ENCODE data around the gene CYP27A1.

The CYP27A1 gene

GRCh38 chr2:218781691-218782527 lies at the start of gene CYP27A1:
Gene CYP27A1, plus strand, starts transcription at chr2:218782147. Its CDS starts 36 bp downstream, at chr2:218782183.
- Histone ChIP-seq H3K4me2 (ENCODE audit: low read length) (no peak within 1 kb of the TSS), H3K4me3 (ENCODE audit: low read depth, low read length, poor library complexity, severe bottlenecking) (no peak within 1 kb of the TSS)

DNA sequence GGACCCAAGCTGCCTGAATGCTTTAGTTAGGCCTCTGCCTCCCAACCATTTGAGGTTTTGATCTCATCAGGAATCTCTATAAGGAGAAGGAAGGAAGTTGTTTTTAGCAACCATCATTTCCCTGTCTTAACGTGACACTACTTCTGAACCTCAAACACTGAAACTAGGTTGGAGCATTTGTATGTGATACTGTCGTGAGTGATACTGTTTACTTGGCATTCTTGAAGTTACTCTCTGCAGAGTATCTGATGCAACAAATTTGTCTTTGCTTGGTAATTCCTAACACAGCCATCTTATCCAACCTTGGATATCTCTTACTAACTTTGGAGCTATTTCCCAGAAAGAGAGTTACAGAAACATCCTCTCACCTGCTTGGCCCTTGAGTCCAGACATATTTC lies 49.2 kb upstream of the CYP27A1 start:
- H3F3A ChIP-seq (ENCODE audit: insufficient read depth, low read length), result no peaks in the 10 kb centered on the region
- no peak overlapping the region for H3K4me2 ChIP-seq (ENCODE audit: low read length)
- no peaks in the 10 kb centered on the region for H3K79me2 ChIP-seq (ENCODE audit: insufficient read depth, low read length)
- H2AFZ ChIP-seq (ENCODE audit: low read length), result no peak overlapping the region
- no peaks in the 10 kb centered on the region for H3K4me1 ChIP-seq (ENCODE audit: insufficient read depth, low read length, severe bottlenecking)
- peaks cover 41% of the 10 kb centered on the region for H3K36me3 ChIP-seq (ENCODE audit: insufficient read depth, low read length)
- H3K9ac ChIP-seq (ENCODE audit: low read length), result no peak overlapping the region
- no peak overlapping the region for H3K27ac ChIP-seq (ENCODE audit: low read depth, low read length, poor library complexity, severe bottlenecking)
- no peak overlapping the region for H3K4me3 ChIP-seq (ENCODE audit: low read depth, low read length, poor library complexity, severe bottlenecking)
- no peaks in the 10 kb centered on the region for H3K9me2 ChIP-seq (ENCODE audit: low read depth, low read length)
- no peaks in the 10 kb centered on the region for H4K20me1 ChIP-seq (ENCODE audit: insufficient read depth, low read length)
- H3K27me3 ChIP-seq (ENCODE audit: insufficient read depth, low read length), result no peaks in the 10 kb centered on the region
- no peak for TF ChIP-seq EZH2 (IDR thresholded peaks at IDR 0.05; ENCODE audit: borderline replicate concordance, low read length)
- TF ChIP-seq, protein P1, sequence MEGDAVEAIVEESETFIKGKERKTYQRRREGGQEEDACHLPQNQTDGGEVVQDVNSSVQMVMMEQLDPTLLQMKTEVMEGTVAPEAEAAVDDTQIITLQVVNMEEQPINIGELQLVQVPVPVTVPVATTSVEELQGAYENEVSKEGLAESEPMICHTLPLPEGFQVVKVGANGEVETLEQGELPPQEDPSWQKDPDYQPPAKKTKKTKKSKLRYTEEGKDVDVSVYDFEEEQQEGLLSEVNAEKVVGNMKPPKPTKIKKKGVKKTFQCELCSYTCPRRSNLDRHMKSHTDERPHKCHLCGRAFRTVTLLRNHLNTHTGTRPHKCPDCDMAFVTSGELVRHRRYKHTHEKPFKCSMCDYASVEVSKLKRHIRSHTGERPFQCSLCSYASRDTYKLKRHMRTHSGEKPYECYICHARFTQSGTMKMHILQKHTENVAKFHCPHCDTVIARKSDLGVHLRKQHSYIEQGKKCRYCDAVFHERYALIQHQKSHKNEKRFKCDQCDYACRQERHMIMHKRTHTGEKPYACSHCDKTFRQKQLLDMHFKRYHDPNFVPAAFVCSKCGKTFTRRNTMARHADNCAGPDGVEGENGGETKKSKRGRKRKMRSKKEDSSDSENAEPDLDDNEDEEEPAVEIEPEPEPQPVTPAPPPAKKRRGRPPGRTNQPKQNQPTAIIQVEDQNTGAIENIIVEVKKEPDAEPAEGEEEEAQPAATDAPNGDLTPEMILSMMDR (IDR thresholded peaks at IDR 0.05; ENCODE audit: low read length), result no peak
- no peaks in the 10 kb centered on the region for H3K9me3 ChIP-seq (ENCODE audit: low read length)

More at GRCh38 chr2:218781691-218782527, at the start of gene CYP27A1:
- TF ChIP-seq EZH2 (IDR thresholded peaks at IDR 0.05; ENCODE audit: borderline replicate concordance, low read length), result no peak
- TF ChIP-seq, protein P1 (IDR thresholded peaks at IDR 0.05; ENCODE audit: low read length), result no peak
- Histone ChIP-seq H3K27ac (ENCODE audit: low read depth, low read length, poor library complexity, severe bottlenecking) (no peak within 1 kb of the TSS), H4K20me1 (ENCODE audit: insufficient read depth, low read length) (no peaks in the 10 kb centered on the region), H3K4me1 (ENCODE audit: insufficient read depth, low read length, severe bottlenecking) (no peaks in the 10 kb centered on the region), H3K79me2 (ENCODE audit: insufficient read depth, low read length) (no peaks in the 10 kb centered on the region), H2AFZ (ENCODE audit: low read length) (no peak within 1 kb of the TSS), H3K9me2 (ENCODE audit: low read depth, low read length) (no peaks in the 10 kb centered on the region), H3K36me3 (ENCODE audit: insufficient read depth, low read length) (no peaks in the 10 kb centered on the region), H3K9ac (ENCODE audit: low read length) (no peak within 1 kb of the TSS), H3K27me3 (ENCODE audit: insufficient read depth, low read length) (no peaks in the 10 kb centered on the region; the same call in 1 of the 2 replicates), H3F3A (ENCODE audit: insufficient read depth, low read length) (no peaks in the 10 kb centered on the region), H3K9me3 (ENCODE audit: low read length) (no peaks in the 10 kb centered on the region)

- H3K36me3 ChIP-seq (ENCODE audit: insufficient read depth, low read length), result peaks cover 45% of the 10 kb centered on the region
- no peaks in the 10 kb centered on the region for H3F3A ChIP-seq (ENCODE audit: insufficient read depth, low read length)
- no peak overlapping the region for H2AFZ ChIP-seq (ENCODE audit: low read length)
- H3K9me3 ChIP-seq (ENCODE audit: low read length), result no peaks in the 10 kb centered on the region
- TF ChIP-seq, protein P1 (IDR thresholded peaks at IDR 0.05; ENCODE audit: low read length), result no peak
- TF ChIP-seq EZH2 (IDR thresholded peaks at IDR 0.05; ENCODE audit: borderline replicate concordance, low read length), result no peak
- H3K9ac ChIP-seq (ENCODE audit: low read length), result no peak overlapping the region
- no peak overlapping the region for H3K27ac ChIP-seq (ENCODE audit: low read depth, low read length, poor library complexity, severe bottlenecking)
- no peak overlapping the region for H3K4me3 ChIP-seq (ENCODE audit: low read depth, low read length, poor library complexity, severe bottlenecking)
- no peaks in the 10 kb centered on the region for H4K20me1 ChIP-seq (ENCODE audit: insufficient read depth, low read length)
- no peak overlapping the region for H3K4me2 ChIP-seq (ENCODE audit: low read length)
- H3K9me2 ChIP-seq (ENCODE audit: low read depth, low read length), result no peaks in the 10 kb centered on the region
- H3K4me1 ChIP-seq (ENCODE audit: insufficient read depth, low read length, severe bottlenecking), result no peaks in the 10 kb centered on the region
- H3K27me3 ChIP-seq (ENCODE audit: insufficient read depth, low read length), result no peaks in the 10 kb centered on the region
- no peaks in the 10 kb centered on the region for H3K79me2 ChIP-seq (ENCODE audit: insufficient read depth, low read length)
Observed at GRCh38 chr2:218733171-218734021, 48.6 kb upstream of the CYP27A1 start.
